Activated CD4-positive, alpha-beta memory T cell treated with anti-CD3 and anti-CD28 coated beads for 36 hours (primary cell): ENCODE measurements around the gene IFI27. TPM values are rescaled to one million over a fixed set of nuclear protein-coding genes. Genes with fewer than 3 reads are reported as not detected.

ENCODE experiments used
- CTCF ChIA-PET: fragments of 350-600 bp; sonication (Branson Sonifier 250); formaldehyde crosslinking; loops from one replicate; lab custom pipeline; 2021; ENCODE audit warnings: antibody characterized with exemption, inconsistent platforms; lab: Charles Lee
- POLR2A ChIA-PET: fragments of 350-600 bp; sonication (Branson Sonifier 250); formaldehyde crosslinking; loops from one replicate; lab custom pipeline; 2021; ENCODE audit warnings: antibody characterized with exemption; lab: Charles Lee
- DNase-seq: peaks from one replicate; pipeline ENCODE4 v3.0.0-alpha.2; 2020
- H3K27ac Mint-ChIP-seq: one replicate; pipeline ENCODE4 v1.8.0; 2021; ENCODE audit warnings: mixed read lengths
- H3K27me3 Mint-ChIP-seq: one replicate; pipeline ENCODE4 v1.8.0; 2021; ENCODE audit warnings: mixed read lengths
- H3K36me3 Mint-ChIP-seq: one replicate; pipeline ENCODE4 v1.8.0; 2021; ENCODE audit warnings: mixed read lengths
- H3K4me1 Mint-ChIP-seq: one replicate; pipeline ENCODE4 v1.8.0; 2021; ENCODE audit warnings: low read depth, mixed read lengths
- H3K4me3 Mint-ChIP-seq: one replicate; pipeline ENCODE4 v1.8.0; 2021; ENCODE audit warnings: mild to moderate bottlenecking, mixed read lengths
- H3K9me3 Mint-ChIP-seq: one replicate; pipeline ENCODE4 v1.8.0; 2021; ENCODE audit warnings: mixed read lengths
- intact Hi-C: fragments of 100-400 bp; cut with micrococcal nuclease; formaldehyde crosslinking; loops from one replicate; pipeline ENCODE4 v1.15.1; 2023
- total RNA-seq, 2 experiments: library from RNA; stranded (reverse); gene quantifications; one replicate each; pipeline ENCODE4 v1.2.3, GENCODE V29; 2021

Gene IFI27
- total RNA-seq, 2 experiments from 2014 or later: 2.3 to 3.1 TPM

- CTCF ChIA-PET: interaction anchor here (0.7 to 5.2 kb wide), 9 partner anchors 25 to 142 kb away, joined by 3 to 56 read pairs (median 5); no protein-coding TSS in a partner anchor
- peak overlapping the region; percentile 99 for H3K27ac Mint-ChIP-seq
- intact Hi-C loops: loop anchor here (1.0 to 2.0 kb wide), 5 partner anchors 45 to 119 kb away; partner anchors contain the start of genes IFI27L2 and OTUB2
- peaks cover 34% of the 10 kb centered on the region for H3K36me3 Mint-ChIP-seq
- H3K4me3 Mint-ChIP-seq: peak overlapping the region; percentile 99
- H3K9me3 Mint-ChIP-seq: peaks cover 2% of the 10 kb centered on the region
- H3K27me3 Mint-ChIP-seq: no peaks in the 10 kb centered on the region
- peaks cover 46% of the 10 kb centered on the region for H3K4me1 Mint-ChIP-seq
- POLR2A ChIA-PET: interaction anchor here (0.7 to 1.8 kb wide), 13 partner anchors 9 to 142 kb away, joined by 3 to 8 read pairs (median 4); partner anchors contain the start of gene IFI27L2
- no peak for DNase-seq
These were observed 29.1 kb upstream of the IFI27 start for GRCh38 chr14:94081386-94081820.

GRCh38 chr14:94087891-94088290 is 22.6 kb upstream of the IFI27 start:
- no peak for DNase-seq
- ChIA-PET CTCF (no interaction called here), POLR2A (no interaction called here)
- peaks cover 2% of the 10 kb centered on the region for H3K36me3 Mint-ChIP-seq
- intact Hi-C loops: no loop called here
- no peaks in the 10 kb centered on the region for H3K27me3 Mint-ChIP-seq
- peaks cover 2% of the 10 kb centered on the region for H3K9me3 Mint-ChIP-seq
- H3K4me1 Mint-ChIP-seq: peaks cover 5% of the 10 kb centered on the region
- no peak overlapping the region for H3K27ac Mint-ChIP-seq
- H3K4me3 Mint-ChIP-seq: no peak overlapping the region

- POLR2A ChIA-PET: no interaction called here
- Mint-ChIP-seq H3K36me3 (peaks cover 2% of the 10 kb centered on the region), H3K27ac (no peak overlapping the region), H3K4me3 (no peak overlapping the region), H3K9me3 (peaks cover 2% of the 10 kb centered on the region), H3K27me3 (no peaks in the 10 kb centered on the region), H3K4me1 (no peaks in the 10 kb centered on the region)
- CTCF ChIA-PET: interaction anchor here (1.2 kb wide), 1 partner anchor 37 kb away, joined by 4 read pairs; no protein-coding TSS in a partner anchor
- DNase-seq: no peak
- intact Hi-C loops: no loop called here
These were observed 22.0 kb upstream of the IFI27 start for GRCh38 chr14:94088516-94088915.

GRCh38 chr14:94089479-94089878 is 21.1 kb upstream of the IFI27 start:
- Mint-ChIP-seq H3K36me3 (peaks cover 2% of the 10 kb centered on the region), H3K4me1 (no peaks in the 10 kb centered on the region), H3K27ac (no peak overlapping the region), H3K27me3 (no peaks in the 10 kb centered on the region), H3K4me3 (no peak overlapping the region), H3K9me3 (peaks cover 2% of the 10 kb centered on the region)
- intact Hi-C loops: no loop called here
- ChIA-PET POLR2A (no interaction called here), CTCF (interaction anchor here (0.7 to 1.0 kb wide), 3 partner anchors 16 to 53 kb away, joined by 3 to 4 read pairs (median 3); no protein-coding TSS in a partner anchor)
- DNase-seq: no peak

GRCh38 chr14:94093418-94093817 is 17.1 kb upstream of the IFI27 start:
- H3K27ac Mint-ChIP-seq: no peak overlapping the region
- intact Hi-C loops: no loop called here
- ChIA-PET POLR2A (no interaction called here), CTCF (interaction anchor here (1.2 kb wide), 1 partner anchor 57 kb away, joined by 3 read pairs; no protein-coding TSS in a partner anchor)
- H3K27me3 Mint-ChIP-seq: no peaks in the 10 kb centered on the region
- H3K36me3 Mint-ChIP-seq: no peaks in the 10 kb centered on the region
- DNase-seq: no peak
- H3K4me1 Mint-ChIP-seq: no peaks in the 10 kb centered on the region
- H3K9me3 Mint-ChIP-seq: no peaks in the 10 kb centered on the region
- no peak overlapping the region for H3K4me3 Mint-ChIP-seq

- Mint-ChIP-seq H3K4me3 (no peak overlapping the region), H3K36me3 (no peaks in the 10 kb centered on the region), H3K4me1 (no peaks in the 10 kb centered on the region), H3K27me3 (no peaks in the 10 kb centered on the region), H3K9me3 (no peaks in the 10 kb centered on the region), H3K27ac (no peak overlapping the region)
- intact Hi-C loops: no loop called here
- ChIA-PET CTCF (no interaction called here), POLR2A (no interaction called here)
- no peak for DNase-seq
These were observed 13.4 kb upstream of the IFI27 start for GRCh38 chr14:94097091-94097490.

- CTCF ChIA-PET: no interaction called here
- H3K9me3 Mint-ChIP-seq: no peaks in the 10 kb centered on the region
These were observed 12.1 kb upstream of the IFI27 start for GRCh38 chr14:94098326-94098992.

GRCh38 chr14:94099006-94099405 is 11.5 kb upstream of the IFI27 start:
- ChIA-PET CTCF (interaction anchor here (0.6 to 1.1 kb wide), 2 partner anchors 38 to 146 kb away, joined by 4 read pairs; no protein-coding TSS in a partner anchor), POLR2A (no interaction called here)
- Mint-ChIP-seq H3K9me3 (no peaks in the 10 kb centered on the region), H3K27me3 (no peaks in the 10 kb centered on the region), H3K27ac (no peak overlapping the region), H3K36me3 (no peaks in the 10 kb centered on the region), H3K4me1 (no peaks in the 10 kb centered on the region), H3K4me3 (no peak overlapping the region)
- intact Hi-C loops: no loop called here
- DNase-seq: no peak

More at GRCh38 chr14:94098326-94098992, 12.1 kb upstream of the IFI27 start:
- no peak for DNase-seq
- H3K27ac Mint-ChIP-seq: no peak overlapping the region
- no peaks in the 10 kb centered on the region for H3K27me3 Mint-ChIP-seq
- no peaks in the 10 kb centered on the region for H3K4me1 Mint-ChIP-seq
- H3K4me3 Mint-ChIP-seq: no peak overlapping the region
- intact Hi-C loops: no loop called here
- no peaks in the 10 kb centered on the region for H3K36me3 Mint-ChIP-seq
- POLR2A ChIA-PET: no interaction called here

GRCh38 chr14:94100847-94101246 is 9.7 kb upstream of the IFI27 start:
- Mint-ChIP-seq H3K4me3 (no peak overlapping the region), H3K9me3 (no peaks in the 10 kb centered on the region), H3K27ac (no peak overlapping the region), H3K4me1 (no peaks in the 10 kb centered on the region), H3K36me3 (no peaks in the 10 kb centered on the region), H3K27me3 (no peaks in the 10 kb centered on the region)
- no peak for DNase-seq
- ChIA-PET POLR2A (no interaction called here), CTCF (interaction anchor here (1.1 kb wide), 1 partner anchor 24 kb away, joined by 3 read pairs; no protein-coding TSS in a partner anchor)
- intact Hi-C loops: no loop called here

GRCh38 chr14:94101748-94102147 is 8.8 kb upstream of the IFI27 start:
- Mint-ChIP-seq H3K9me3 (no peaks in the 10 kb centered on the region), H3K4me1 (no peaks in the 10 kb centered on the region), H3K36me3 (no peaks in the 10 kb centered on the region), H3K27me3 (no peaks in the 10 kb centered on the region), H3K4me3 (no peak overlapping the region), H3K27ac (no peak overlapping the region)
- no peak for DNase-seq
- ChIA-PET POLR2A (no interaction called here), CTCF (no interaction called here)
- intact Hi-C loops: no loop called here

GRCh38 chr14:94102768-94103482 is 7.6 kb upstream of the IFI27 start:
- no peak for DNase-seq
- Mint-ChIP-seq H3K9me3 (no peaks in the 10 kb centered on the region), H3K27me3 (no peaks in the 10 kb centered on the region), H3K4me1 (no peaks in the 10 kb centered on the region), H3K4me3 (no peak overlapping the region), H3K27ac (no peak overlapping the region), H3K36me3 (no peaks in the 10 kb centered on the region)
- intact Hi-C loops: no loop called here
- ChIA-PET CTCF (no interaction called here), POLR2A (no interaction called here)

GRCh38 chr14:94103554-94104150 is 6.9 kb upstream of the IFI27 start:
- intact Hi-C loops: no loop called here
- ChIA-PET CTCF (interaction anchor here (0.8 to 1.2 kb wide), 2 partner anchors 29 to 33 kb away, joined by 3 read pairs; no protein-coding TSS in a partner anchor), POLR2A (no interaction called here)
- H3K27ac Mint-ChIP-seq: no peak overlapping the region
- H3K27me3 Mint-ChIP-seq: no peaks in the 10 kb centered on the region
- no peak for DNase-seq
- H3K4me3 Mint-ChIP-seq: no peak overlapping the region
- no peaks in the 10 kb centered on the region for H3K36me3 Mint-ChIP-seq
- H3K4me1 Mint-ChIP-seq: no peaks in the 10 kb centered on the region
- no peaks in the 10 kb centered on the region for H3K9me3 Mint-ChIP-seq
